Measurements from ENCODE around the gene MIEF2. TPM values are rescaled to one million over a fixed set of nuclear protein-coding genes. Genes with fewer than 3 reads are reported as not detected.
A peak's percentile ranks its signal among the peaks of the same experiment; 100 is the strongest.

MIEF2 gene
- total and polyA plus RNA-seq, 9 donors = 12.0 to 15.5 (median 14.1) TPM

DNA sequence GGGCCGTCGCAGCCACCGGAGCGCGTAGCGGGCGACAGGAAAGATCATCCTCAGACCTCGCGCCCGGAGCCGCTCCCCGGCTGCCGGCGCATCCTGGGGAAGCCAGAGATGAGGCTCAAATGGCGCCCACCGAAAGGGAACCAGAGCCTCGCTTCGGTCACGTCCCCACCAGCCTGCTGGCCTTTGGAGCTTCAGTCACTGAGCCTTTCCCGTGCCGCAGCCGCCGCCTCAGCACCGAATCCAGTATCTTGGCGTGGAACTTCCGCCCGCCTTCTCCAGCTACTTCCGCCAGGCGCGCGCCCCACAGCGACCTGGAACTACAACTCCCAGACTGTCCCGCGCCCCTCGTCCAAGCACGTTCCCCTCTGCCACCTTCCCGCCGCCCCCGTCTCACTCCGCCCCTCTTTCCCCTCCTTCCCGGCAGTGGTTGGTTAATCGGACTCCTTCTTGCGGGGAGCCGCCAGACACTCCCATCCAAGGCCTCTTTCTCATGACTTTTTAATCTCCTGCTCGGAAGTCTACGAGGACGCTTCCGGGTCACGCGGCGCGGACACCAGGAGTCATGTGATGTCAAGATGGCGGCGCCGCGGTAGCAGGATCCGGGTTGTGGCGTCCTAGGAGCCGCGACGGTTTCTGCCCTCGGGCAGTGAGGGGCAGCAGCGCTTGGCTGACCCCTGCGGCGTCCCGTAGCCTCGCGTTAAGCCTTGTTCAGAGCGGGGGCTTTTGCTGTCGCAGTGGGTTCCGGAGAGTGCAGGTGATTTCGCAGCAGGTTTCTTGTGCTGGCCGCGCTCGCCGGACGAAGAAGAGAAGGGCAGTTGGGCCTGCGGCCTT lies 54.5 kb downstream of the MIEF2 start, which contains the start of the genes SMCR8 and TOP3A:
SMCR8 (plus strand) TSS at position 563 of the 831 bp plus-strand sequence. CDS start 497 bp downstream, outside the sequence.
TOP3A (minus strand) TSS at position 264 of the 831 bp plus-strand sequence; CDS start at position 48, 216 bp downstream.
- DNase-seq = peak; percentile 100
- Histone ChIP-seq H3K9me3 (replicated peaks; ENCODE audit: control insufficient read depth, low read depth, low read length) (no peaks in the 10 kb centered on the region), H3K27me3 (ENCODE audit: control insufficient read depth, insufficient read depth, low read length) (no peaks in the 10 kb centered on the region), H3K27ac (ENCODE audit: low read length) (peak within 1 kb of the TSS; percentile 87), H3K4me3 (ENCODE audit: low read length) (peak within 1 kb of the TSS; percentile 83), H3K4me1 (ENCODE audit: control insufficient read depth, insufficient read depth, low read length) (peaks cover 47% of the 10 kb centered on the region), H3K36me3 (ENCODE audit: control insufficient read depth, insufficient read depth, low read length) (peaks cover 53% of the 10 kb centered on the region)
- 0% methylated on average over 76 of the region's 78 CpGs for WGBS (ENCODE audit: insufficient coverage)

DNA sequence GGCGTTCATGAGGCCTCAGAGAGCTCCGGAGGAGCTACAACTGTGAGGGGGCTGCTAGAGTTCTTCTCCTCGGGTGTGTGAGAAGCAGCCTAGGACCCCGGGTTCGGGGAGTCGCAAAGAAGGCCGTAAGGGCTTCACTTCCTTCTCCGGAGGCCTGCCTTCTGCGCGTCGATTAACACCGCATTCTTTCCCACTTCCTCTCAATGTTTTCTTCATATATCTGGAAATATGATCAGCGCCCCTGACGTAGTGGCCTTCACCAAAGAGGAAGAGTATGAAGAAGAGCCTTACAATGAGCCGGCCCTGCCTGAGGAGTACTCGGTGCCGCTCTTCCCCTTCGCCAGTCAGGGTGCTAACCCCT lies 55.1 kb downstream of the MIEF2 start:
- H3K9me3 ChIP-seq (replicated peaks; ENCODE audit: control insufficient read depth, low read depth, low read length) = no peaks in the 10 kb centered on the region
- H3K4me3 ChIP-seq (ENCODE audit: low read length) = peak overlapping the region; percentile 83
- no peaks in the 10 kb centered on the region for H3K27me3 ChIP-seq (ENCODE audit: control insufficient read depth, insufficient read depth, low read length)
- H3K4me1 ChIP-seq (ENCODE audit: control insufficient read depth, insufficient read depth, low read length) = peaks cover 49% of the 10 kb centered on the region
- H3K27ac ChIP-seq (ENCODE audit: low read length) = peak overlapping the region; percentile 87
- WGBS (ENCODE audit: insufficient coverage) = 13% methylated on average over 11 of the region's 18 CpGs
- peaks cover 54% of the 10 kb centered on the region for H3K36me3 ChIP-seq (ENCODE audit: control insufficient read depth, insufficient read depth, low read length)
- peak; percentile 30 for DNase-seq

DNA sequence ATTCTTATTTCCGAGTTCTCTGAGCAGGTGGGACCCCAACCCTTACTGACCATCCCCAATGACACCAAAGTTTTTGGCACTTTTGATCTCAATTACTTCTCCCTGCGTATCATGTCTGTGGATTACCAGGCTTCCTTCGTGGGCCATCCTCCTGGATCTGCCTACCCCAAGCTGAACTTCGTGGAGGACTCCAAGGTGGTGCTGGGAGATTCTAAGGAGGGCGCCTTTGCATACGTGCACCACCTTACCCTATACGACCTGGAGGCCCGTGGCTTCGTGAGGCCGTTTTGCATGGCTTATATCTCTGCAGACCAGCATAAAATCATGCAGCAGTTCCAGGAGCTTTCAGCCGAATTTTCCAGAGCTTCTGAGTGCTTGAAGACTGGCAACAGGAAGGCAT lies 55.5 kb downstream of the MIEF2 start:
- H3K9me3 ChIP-seq (replicated peaks; ENCODE audit: control insufficient read depth, low read depth, low read length) = no peaks in the 10 kb centered on the region
- peaks cover 49% of the 10 kb centered on the region for H3K4me1 ChIP-seq (ENCODE audit: control insufficient read depth, insufficient read depth, low read length)
- H3K36me3 ChIP-seq (ENCODE audit: control insufficient read depth, insufficient read depth, low read length) = peaks cover 58% of the 10 kb centered on the region
- no peaks in the 10 kb centered on the region for H3K27me3 ChIP-seq (ENCODE audit: control insufficient read depth, insufficient read depth, low read length)
- peak overlapping the region; percentile 83 for H3K4me3 ChIP-seq (ENCODE audit: low read length)
- 84% methylated on average over 9 of the region's 11 CpGs for WGBS (ENCODE audit: insufficient coverage)
- H3K27ac ChIP-seq (ENCODE audit: low read length) = no peak overlapping the region
- DNase-seq = no peak

Other genes with a start within 250 kb of the MIEF2 start
- 16.8 TPM for gene ATPAF2, start 221.5 kb upstream of the MIEF2 start, total RNA-seq
- 10 to 100 TPM; 14.1 to 21.7 (median 16.1) TPM for gene ATPAF2, start 221.5 kb upstream of the MIEF2 start, polyA plus RNA-seq (ENCODE audit: insufficient read depth in 1 of 8, insufficient read length in 8 of 8, low replicate concordance in 1 of 8)
- 7.0 TPM for gene GID4, start 221.3 kb upstream of the MIEF2 start, total RNA-seq
- gene GID4, start 221.3 kb upstream of the MIEF2 start, polyA plus RNA-seq (ENCODE audit: insufficient read depth in 1 of 8, insufficient read length in 8 of 8, low replicate concordance in 1 of 8) = 10 to 100 TPM; 10.6 to 12.2 (median 11.3) TPM
- gene DRG2, start 172.7 kb upstream of the MIEF2 start, total RNA-seq = 29.6 TPM
- gene DRG2, start 172.7 kb upstream of the MIEF2 start, polyA plus RNA-seq (ENCODE audit: insufficient read depth in 1 of 8, insufficient read length in 8 of 8, low replicate concordance in 1 of 8) = 10 to 100 TPM; 22.9 to 30.7 (median 25.8) TPM
- gene MYO15A, start 151.9 kb upstream of the MIEF2 start, total RNA-seq = 0.58 TPM
- gene MYO15A, start 151.9 kb upstream of the MIEF2 start, polyA plus RNA-seq (ENCODE audit: insufficient read depth in 1 of 8, insufficient read length in 8 of 8, low replicate concordance in 1 of 8) = 1 to 10 TPM in 5 of 8 donors, under 1 TPM in 3; 0.75 to 1.8 (median 1.3) TPM
- 56.5 TPM for gene ALKBH5, start 76.8 kb upstream of the MIEF2 start, total RNA-seq
- gene ALKBH5, start 76.8 kb upstream of the MIEF2 start, polyA plus RNA-seq (ENCODE audit: insufficient read depth in 1 of 8, insufficient read length in 8 of 8, low replicate concordance in 1 of 8) = 10 to 100 TPM; 60.8 to 72.3 (median 67.4) TPM
- 18.3 TPM for gene LLGL1, start 35.0 kb upstream of the MIEF2 start, total RNA-seq
- gene LLGL1, start 35.0 kb upstream of the MIEF2 start, polyA plus RNA-seq (ENCODE audit: insufficient read depth in 1 of 8, insufficient read length in 8 of 8, low replicate concordance in 1 of 8) = 10 to 100 TPM; 20.4 to 35.5 (median 29.0) TPM
- 129 TPM for gene FLII, start 1.9 kb upstream of the MIEF2 start, total RNA-seq
- 100 to 1,000 TPM; 147 to 181 (median 172) TPM for gene FLII, start 1.9 kb upstream of the MIEF2 start, polyA plus RNA-seq (ENCODE audit: insufficient read depth in 1 of 8, insufficient read length in 8 of 8, low replicate concordance in 1 of 8)
- gene TOP3A, start 54.3 kb downstream of the MIEF2 start, total RNA-seq = 26.1 TPM
- gene TOP3A, start 54.3 kb downstream of the MIEF2 start, polyA plus RNA-seq (ENCODE audit: insufficient read depth in 1 of 8, insufficient read length in 8 of 8, low replicate concordance in 1 of 8) = 10 to 100 TPM; 22.4 to 34.4 (median 28.2) TPM
- 6.9 TPM for gene SMCR8, start 54.6 kb downstream of the MIEF2 start, total RNA-seq
- 10 to 100 TPM in 1 of 8 donors, 1 to 10 TPM in 7; 6.3 to 10.2 (median 9.1) TPM for gene SMCR8, start 54.6 kb downstream of the MIEF2 start, polyA plus RNA-seq (ENCODE audit: insufficient read depth in 1 of 8, insufficient read length in 8 of 8, low replicate concordance in 1 of 8)
- gene SHMT1, start 102.9 kb downstream of the MIEF2 start, total RNA-seq = 11.3 TPM
- gene SHMT1, start 102.9 kb downstream of the MIEF2 start, polyA plus RNA-seq (ENCODE audit: insufficient read depth in 1 of 8, insufficient read length in 8 of 8, low replicate concordance in 1 of 8) = 10 to 100 TPM in 6 of 8 donors, 1 to 10 TPM in 2; 7.0 to 14.1 (median 10.9) TPM
- gene EVPLL, start 117.1 kb downstream of the MIEF2 start, total RNA-seq = not detected
- gene EVPLL, start 117.1 kb downstream of the MIEF2 start, polyA plus RNA-seq (ENCODE audit: insufficient read depth in 1 of 8, insufficient read length in 8 of 8, low replicate concordance in 1 of 8) = under 1 TPM in 2 of 8 donors, not detected in 6; 0.23 to 0.25 TPM
- not detected for gene LGALS9C, start 216.1 kb downstream of the MIEF2 start, total RNA-seq
- gene LGALS9C, start 216.1 kb downstream of the MIEF2 start, polyA plus RNA-seq (ENCODE audit: insufficient read depth in 1 of 8, insufficient read length in 8 of 8, low replicate concordance in 1 of 8) = under 1 TPM in 1 of 8 donors, not detected in 7; 0.26 TPM